Measurements from ENCODE around the gene VGF. TPM values are rescaled to one million over a fixed set of nuclear protein-coding genes. Genes with fewer than 3 reads are reported as not detected.

The VGF gene
- total RNA-seq, 1 experiment from 2014 or later, result 1.2 TPM

- no peak for TF ChIP-seq CTCF (IDR thresholded peaks at IDR 0.05; ENCODE audit: insufficient read depth in 1 of 2, low read depth in 1 of 2, low read length in 1 of 2, severe bottlenecking in 1 of 2, unreplicated experiment in 1 of 2)
- no peak overlapping the region for H3K4me3 Mint-ChIP-seq (ENCODE audit: unreplicated experiment)
- H3K27me3 Mint-ChIP-seq (ENCODE audit: insufficient read depth, unreplicated experiment), result peaks cover 56% of the 10 kb centered on the region
- DNase-seq, result no peak
- no peak overlapping the region for H3K27ac Mint-ChIP-seq (ENCODE audit: unreplicated experiment)
- peaks cover 10% of the 10 kb centered on the region for H3K27me3 ChIP-seq (replicated peaks; ENCODE audit: control insufficient read depth, insufficient read depth, low read length)
- no peak overlapping the region for H3K4me3 ChIP-seq (ENCODE audit: low read depth, low read length)
- ChIA-PET POLR2A (no interaction called here), CTCF (interaction anchor here (2.0 kb wide), 1 partner anchor 25 kb away, joined by 8 read pairs; no protein-coding TSS in a partner anchor)
- intact Hi-C loops (cut with micrococcal nuclease; ENCODE audit: unreplicated experiment), result loop anchor here (1.0 kb wide), 1 partner anchor 23 kb away; no protein-coding TSS in a partner anchor
- no TSS peak for BruUV-seq (replicated peaks)
- no peaks in the 10 kb centered on the region for H3K9me3 ChIP-seq
- no peaks in the 10 kb centered on the region for H3K36me3 ChIP-seq (ENCODE audit: control insufficient read depth, insufficient read depth, low read length)
- H3K9me3 Mint-ChIP-seq (ENCODE audit: unreplicated experiment), result no peaks in the 10 kb centered on the region
- peaks cover 45% of the 10 kb centered on the region for H3K4me1 Mint-ChIP-seq (ENCODE audit: low read depth, unreplicated experiment)
- H3K4me1 ChIP-seq, result peaks cover 36% of the 10 kb centered on the region
- H3K36me3 Mint-ChIP-seq (ENCODE audit: insufficient read depth, unreplicated experiment), result peaks cover 12% of the 10 kb centered on the region
Measured at GRCh38 chr7:101169110-101169837, 3.9 kb upstream of the VGF start.

- H3K27me3 ChIP-seq (replicated peaks; ENCODE audit: control insufficient read depth, insufficient read depth, low read length), result peaks cover 10% of the 10 kb centered on the region
- no peak overlapping the region for H3K27ac Mint-ChIP-seq (ENCODE audit: unreplicated experiment)
- BruUV-seq (replicated peaks), result no TSS peak
Measured at GRCh38 chr7:101168412-101169049, 3.2 kb upstream of the VGF start.

More at GRCh38 chr7:101168412-101169049, 3.2 kb upstream of the VGF start:
- no peak for DNase-seq
- H3K36me3 ChIP-seq (ENCODE audit: control insufficient read depth, insufficient read depth, low read length), result no peaks in the 10 kb centered on the region
- H3K9me3 ChIP-seq, result no peaks in the 10 kb centered on the region
- Mint-ChIP-seq H3K9me3 (ENCODE audit: unreplicated experiment) (no peaks in the 10 kb centered on the region), H3K27me3 (ENCODE audit: insufficient read depth, unreplicated experiment) (peaks cover 52% of the 10 kb centered on the region), H3K36me3 (ENCODE audit: insufficient read depth, unreplicated experiment) (peaks cover 14% of the 10 kb centered on the region), H3K4me3 (ENCODE audit: unreplicated experiment) (no peak overlapping the region), H3K4me1 (ENCODE audit: low read depth, unreplicated experiment) (peaks cover 45% of the 10 kb centered on the region)
- CTCF ChIA-PET, result interaction anchor here (0.7 to 2.0 kb wide), 3 partner anchors 24 to 83 kb away, joined by 3 to 8 read pairs (median 3); no protein-coding TSS in a partner anchor
- POLR2A ChIA-PET, result no interaction called here
- TF ChIP-seq CTCF (IDR thresholded peaks at IDR 0.05; ENCODE audit: insufficient read depth in 1 of 2, low read depth in 1 of 2, low read length in 1 of 2, severe bottlenecking in 1 of 2, unreplicated experiment in 1 of 2), result no peak
- H3K4me1 ChIP-seq, result peaks cover 39% of the 10 kb centered on the region
- H3K4me3 ChIP-seq (ENCODE audit: low read depth, low read length), result no peak overlapping the region
- intact Hi-C loops (cut with micrococcal nuclease; ENCODE audit: unreplicated experiment), result loop anchor here (1.0 kb wide), 1 partner anchor 24 kb away; no protein-coding TSS in a partner anchor

Measured in Caco-2 (cell line).